ENCODE results near the gene MAP2K5. TPM values are rescaled to one million over a fixed set of nuclear protein-coding genes. Genes with fewer than 3 reads are reported as not detected.
A peak's percentile ranks its signal among the peaks of the same experiment; 100 is the strongest.

The MAP2K5 gene
- total and polyA plus RNA-seq, 9 of the 15 experiments (the other 6 are each of a cell fraction or from before 2014, with no cell fraction given), result 0.41 to 16.5 (median 7.5) TPM

DNA sequence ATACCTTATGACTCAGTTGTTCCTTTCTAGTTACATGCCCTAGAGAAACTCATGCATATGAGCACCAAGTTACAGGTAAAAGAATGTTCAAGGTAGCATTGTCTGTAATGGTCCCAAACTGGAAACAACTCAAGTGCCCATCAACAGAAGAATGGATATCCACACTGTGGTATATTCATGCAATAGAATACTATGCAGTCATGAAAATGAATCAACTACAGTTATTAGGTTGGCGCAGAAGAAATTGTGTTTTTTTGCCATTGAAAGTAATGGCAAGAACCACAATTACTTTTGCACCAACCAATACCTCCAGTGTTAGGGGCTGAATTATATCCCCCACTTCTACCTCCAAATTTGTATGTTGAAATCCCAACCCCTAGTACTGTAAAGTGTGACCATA lies 307.0 kb downstream of the MAP2K5 start:
- H3K79me2 ChIP-seq (ENCODE audit: control insufficient read depth, insufficient read depth, low read length), result no peaks in the 10 kb centered on the region
- ATAC-seq (no peak), DNase-seq (ENCODE audit: extremely low read depth in 1 of 4, low spot score in 3 of 4) (no peak), FAIRE-seq (no peak)
- no peaks in the 10 kb centered on the region for H3K9me3 ChIP-seq (replicated peaks; ENCODE audit: control insufficient read depth, insufficient read depth, low read depth, low read length)
- H3K9ac ChIP-seq (ENCODE audit: insufficient read depth in 1 of 2, low read depth in 2 of 2, low read length in 2 of 2), result no peak overlapping the region
- H3K4me1 ChIP-seq (replicated peaks in 1 of 2; ENCODE audit: control insufficient read depth in 2 of 2, insufficient read depth in 2 of 2, low read length in 2 of 2), result peaks cover 10 to 12% of the 10 kb centered on the region in 2 experiments; a peak in 4 of 5 replicates
- H4K20me1 ChIP-seq (replicated peaks; ENCODE audit: control insufficient read depth, insufficient read depth, low read length), result no peaks in the 10 kb centered on the region
- no peak overlapping the region for H3K4me2 ChIP-seq (ENCODE audit: insufficient read depth, low read length)
- 92% methylated on average over 1 of the region's 1 CpG for WGBS (ENCODE audit: insufficient coverage, low coverage, missing lambda C conversion rate)
- POLR2A ChIA-PET, result no interaction called here
- no peaks in the 10 kb centered on the region for H3K9me1 ChIP-seq (ENCODE audit: control insufficient read depth, insufficient read depth, low read length)
- no TSS peak for BruUV-seq (replicated peaks)
- in situ Hi-C loops (cut with MboI) (no loop called here), intact Hi-C loops (cut with micrococcal nuclease) (no loop called here)
- CTCF ChIA-PET (ENCODE audit: low intra/inter-chr PET ratio), result no interaction called here
- H3K4me3 ChIP-seq, result no peak overlapping the region
- no peaks in the 10 kb centered on the region for H3K27me3 ChIP-seq (ENCODE audit: control insufficient read depth in 2 of 2, insufficient read depth in 2 of 2, low read length in 2 of 2)
- no peak for TF ChIP-seq TAL1 (IDR thresholded peaks at IDR 0.05)
- peak; percentile 67 for TF ChIP-seq ZNF146 (CRISPR knock-in tag; IDR thresholded peaks at IDR 0.05; ENCODE audit: unreplicated experiment)
- peak; percentile 53 for TF ChIP-seq RBM25 (IDR thresholded peaks at IDR 0.05; ENCODE audit: low read depth, low read length, severe bottlenecking)
- peak; percentile 54; the same call in 1 of the 2 replicates for TF ChIP-seq BCOR (IDR thresholded peaks at IDR 0.05)
- H3K36me3 ChIP-seq (ENCODE audit: control insufficient read depth, insufficient read depth, low read length), result no peaks in the 10 kb centered on the region
- H3K27ac ChIP-seq (ENCODE audit: extremely low read depth, low read depth, low read length), result no peak overlapping the region
- H2AFZ ChIP-seq (ENCODE audit: low read depth, low read length), result no peak overlapping the region

GRCh38 chr15:67850336-67850735 lies 307.8 kb downstream of the MAP2K5 start:
- no peak overlapping the region for H2AFZ ChIP-seq (ENCODE audit: low read depth, low read length)
- H3K4me3 ChIP-seq, result no peak overlapping the region
- DNase-seq (ENCODE audit: extremely low read depth in 1 of 4, low spot score in 3 of 4), result no peak
- H3K9me3 ChIP-seq (replicated peaks; ENCODE audit: control insufficient read depth, insufficient read depth, low read depth, low read length), result no peaks in the 10 kb centered on the region
- H3K9me1 ChIP-seq (ENCODE audit: control insufficient read depth, insufficient read depth, low read length), result no peaks in the 10 kb centered on the region
- no peak overlapping the region for H3K27ac ChIP-seq (ENCODE audit: extremely low read depth, low read depth, low read length)
- 43% methylated on average over 7 of the region's 7 CpGs for WGBS (ENCODE audit: insufficient coverage, low coverage, missing lambda C conversion rate)
- ChIA-PET POLR2A (interaction anchor here (1.0 kb wide), 1 partner anchor 9 kb away, joined by 5 read pairs; no protein-coding TSS in a partner anchor), CTCF (ENCODE audit: low intra/inter-chr PET ratio) (no interaction called here)
- no peak overlapping the region for H3K4me2 ChIP-seq (ENCODE audit: insufficient read depth, low read length)
- H3K4me1 ChIP-seq (replicated peaks in 1 of 2; ENCODE audit: control insufficient read depth in 2 of 2, insufficient read depth in 2 of 2, low read length in 2 of 2), result peaks cover 10 to 13% of the 10 kb centered on the region in 2 experiments; a peak in 4 of 5 replicates
- intact Hi-C loops (cut with micrococcal nuclease), result no loop called here
- H3K79me2 ChIP-seq (ENCODE audit: control insufficient read depth, insufficient read depth, low read length), result no peaks in the 10 kb centered on the region
- H3K36me3 ChIP-seq (ENCODE audit: control insufficient read depth, insufficient read depth, low read length), result no peaks in the 10 kb centered on the region
- in situ Hi-C loops (cut with MboI), result no loop called here
- no peak for FAIRE-seq
- no TSS peak for BruUV-seq (replicated peaks)
- no peak overlapping the region for H3K9ac ChIP-seq (ENCODE audit: insufficient read depth in 1 of 2, low read depth in 2 of 2, low read length in 2 of 2)
- H4K20me1 ChIP-seq (replicated peaks; ENCODE audit: control insufficient read depth, insufficient read depth, low read length), result no peaks in the 10 kb centered on the region
- no peak for ATAC-seq
- no peaks in the 10 kb centered on the region for H3K27me3 ChIP-seq (ENCODE audit: control insufficient read depth in 2 of 2, insufficient read depth in 2 of 2, low read length in 2 of 2)
- TF ChIP-seq WHSC1 (IDR thresholded peaks at IDR 0.05; ENCODE audit: low read length) (no peak), GMEB1 (CRISPR knock-in tag; IDR thresholded peaks at IDR 0.05) (no peak), POLR2AphosphoS5 (IDR thresholded peaks at IDR 0.05; ENCODE audit: control insufficient read depth, insufficient read depth, low read depth, low read length) (no peak), ZNF280A (IDR thresholded peaks at IDR 0.05; ENCODE audit: low read depth, partially characterized antibody) (no peak), FOXK2 (conservative IDR thresholded peaks at IDR 0.05 in 1 of 2, IDR thresholded peaks at IDR 0.05 in 1 of 2; ENCODE audit: low read depth in 2 of 2) (no peak), PBX2 (CRISPR knock-in tag; IDR thresholded peaks at IDR 0.05; ENCODE audit: low read depth) (no peak), PBX2 (tag; conservative IDR thresholded peaks at IDR 0.05; ENCODE audit: low read depth) (no peak)
